Esophagus squamous epithelium (tissue), 5 donors: Measurements from ENCODE around the gene MNAT1. TPM values are rescaled to one million over a fixed set of nuclear protein-coding genes. Genes with fewer than 3 reads are reported as not detected.

Experiments used
- DNase-seq: peaks from one replicate; lab custom pipeline; 2025; lab: John Stamatoyannopoulos, UW
- H3K27ac ChIP-seq, 4 donors: fragments of 200-600 bp; sonication (generic); one replicate each; pipeline ENCODE4 v1.5.1; 2016 to 2019; ENCODE audit warnings: mild to moderate bottlenecking in 1 of 4
- H3K27me3 ChIP-seq, 4 donors: fragments of 200-600 bp; sonication (generic); 1 replicate in 3 of 4; 2 replicates in 1 of 4; pipeline versions ENCODE4 v1.5.1 to v1.6.0; 2017 to 2021; ENCODE audit warnings: antibody characterized with exemption in 1 of 4
- H3K36me3 ChIP-seq, 3 donors: fragments of 200-600 bp; sonication (generic); one replicate each; pipeline ENCODE4 v1.5.1; 2016 to 2019
- H3K4me1 ChIP-seq, 3 donors: fragments of 200-600 bp; sonication (generic); one replicate each; pipeline ENCODE4 v1.5.1; 2017 to 2019
- H3K4me3 ChIP-seq, 4 donors: fragments of 200-600 bp; sonication (generic); 1 replicate in 3 of 4; 2 replicates in 1 of 4; pipeline ENCODE4 v1.5.1; 2016 to 2019; ENCODE audit warnings: mild to moderate bottlenecking in 2 of 4, moderate library complexity in 1 of 4
- H3K9me3 ChIP-seq, 3 donors: fragments of 200-600 bp; sonication (generic); one replicate each; pipeline ENCODE4 v1.5.1; 2016 to 2019
- CTCF ChIP-seq, 6 experiments: fragments of 450-650 bp in 4 of 6; fragments of 200-600 bp in 2 of 6; sonication (generic) in 2 of 6; IDR thresholded peaks; one replicate each; pipeline ENCODE4 v1.5.1; 2016 to 2019; ENCODE audit warnings: antibody characterized with exemption in 6 of 6, mild to moderate bottlenecking in 4 of 6, moderate library complexity in 4 of 6
- POLR2A ChIP-seq, 4 donors: fragments of 450-650 bp; IDR thresholded peaks; one replicate each; pipeline ENCODE4 v1.6.1; 2017; ENCODE audit warnings: antibody characterized with exemption in 4 of 4, mild to moderate bottlenecking in 4 of 4, moderate library complexity in 3 of 4
- WGBS, 2 donors: methylation state at CpG; one replicate each; pipeline ENCODE4 v1.1.5; 2018; 5-methylcytosine and 5-hydroxymethylcytosine counted together
- intact Hi-C: fragments of 100-400 bp; cut with DNase I; formaldehyde crosslinking; loops from one replicate; pipeline ENCODE4 v1.15.0; 2022
- total RNA-seq, 4 donors: library from RNA; depleted of rRNA; stranded (reverse); fragments of >200 nt; gene quantifications; one replicate each; pipeline ENCODE4 v1.1.0, GENCODE V29; 2016
- donor health status: DM: yes; HTN: yes; CAD: no.

MNAT1 gene
- total RNA-seq, 4 donors from 2014 or later = 16.7 to 39.1 (median 24.4) TPM

GRCh38 chr14:60738843-60739508 is 4.4 kb downstream of the MNAT1 start:
- WGBS, 2 donors = 78 to 87% methylated on average over 4 of the region's 4 CpGs
- Histone ChIP-seq H3K4me3 (no peak overlapping the region), H3K27ac (no peak overlapping the region), H3K36me3 (no peaks in the 10 kb centered on the region), H3K4me1 (peaks cover 8 to 28% (median 15%) of the 10 kb centered on the region in 3 donors), H3K9me3 (peaks cover 0 to 4% (median 0%) of the 10 kb centered on the region in 3 donors), H3K27me3 (no peaks in the 10 kb centered on the region)
- intact Hi-C loops = no loop called here
- TF ChIP-seq CTCF (IDR thresholded peaks at IDR 0.05) = no peak
- no peak for TF ChIP-seq POLR2A (IDR thresholded peaks at IDR 0.05)
- DNase-seq = no peak

GRCh38 chr14:60744566-60744965 is 10.0 kb downstream of the MNAT1 start:
- Histone ChIP-seq H3K27me3 (no peaks in the 10 kb centered on the region), H3K27ac (no peak overlapping the region), H3K4me1 (peaks cover 0 to 12% (median 3%) of the 10 kb centered on the region in 3 donors), H3K36me3 (no peaks in the 10 kb centered on the region), H3K4me3 (no peak overlapping the region), H3K9me3 (peaks cover 0 to 10% (median 0%) of the 10 kb centered on the region in 3 donors)
- TF ChIP-seq CTCF (IDR thresholded peaks at IDR 0.05) (no peak), POLR2A (IDR thresholded peaks at IDR 0.05) (no peak)
- DNase-seq = no peak
- intact Hi-C loops = no loop called here

- Histone ChIP-seq H3K4me3 (no peak overlapping the region), H3K4me1 (peaks cover 0 to 20% (median 7%) of the 10 kb centered on the region in 3 donors), H3K36me3 (no peaks in the 10 kb centered on the region), H3K27me3 (no peaks in the 10 kb centered on the region), H3K9me3 (no peaks in the 10 kb centered on the region), H3K27ac (no peak overlapping the region)
- no peak for DNase-seq
- intact Hi-C loops = no loop called here
- 73 to 83% methylated on average over 7 of the region's 7 CpGs for WGBS, 2 donors
- TF ChIP-seq CTCF (IDR thresholded peaks at IDR 0.05) (no peak), POLR2A (IDR thresholded peaks at IDR 0.05) (no peak)
Measured at GRCh38 chr14:60753264-60754119, 18.9 kb downstream of the MNAT1 start.

- TF ChIP-seq CTCF (IDR thresholded peaks at IDR 0.05) = no peak
- no peak for TF ChIP-seq POLR2A (IDR thresholded peaks at IDR 0.05)
- no peak overlapping the region for H3K27ac ChIP-seq
- H3K4me1 ChIP-seq = peaks cover 0 to 20% (median 7%) of the 10 kb centered on the region in 3 donors
- WGBS, 2 donors = 44 to 53% methylated on average over 1 of the region's 1 CpG
- no peaks in the 10 kb centered on the region for H3K27me3 ChIP-seq
- no peaks in the 10 kb centered on the region for H3K36me3 ChIP-seq
- intact Hi-C loops = no loop called here
- H3K4me3 ChIP-seq = no peak overlapping the region
- no peak for DNase-seq
- no peaks in the 10 kb centered on the region for H3K9me3 ChIP-seq
Measured at GRCh38 chr14:60756847-60757246, 22.3 kb downstream of the MNAT1 start.

GRCh38 chr14:60757567-60758002 is 23.0 kb downstream of the MNAT1 start:
- Histone ChIP-seq H3K36me3 (no peaks in the 10 kb centered on the region), H3K4me3 (no peak overlapping the region), H3K27ac (no peak overlapping the region), H3K27me3 (no peaks in the 10 kb centered on the region), H3K4me1 (peaks cover 0 to 20% (median 7%) of the 10 kb centered on the region in 3 donors), H3K9me3 (no peaks in the 10 kb centered on the region)
- intact Hi-C loops = no loop called here
- TF ChIP-seq CTCF (IDR thresholded peaks at IDR 0.05) (no peak), POLR2A (IDR thresholded peaks at IDR 0.05) (no peak)
- DNase-seq = no peak
- 21 to 58% methylated on average over 1 of the region's 1 CpG for WGBS, 2 donors
